Bronchial epithelial cell (primary cell): ENCODE data around the gene AGMO. TPM values are rescaled to one million over a fixed set of nuclear protein-coding genes. Genes with fewer than 3 reads are reported as not detected.
"Not testable (repeated sequence)": the region's sequence is repeated elsewhere in the genome, so short reads cannot be mapped to it uniquely, and the experiment has no call there.

Experiments
- DNase-seq: peaks from one replicate; pipeline ENCODE4 v3.0.0-alpha.2; 2010; ENCODE audit warnings: low read depth
- FAIRE-seq: peaks from 2 replicates; lab custom pipeline; 2011; peaks lifted over from hg19 to GRCh38; lab: Jason Lieb, UNC
- H3K27me3 ChIP-seq: 2 replicates; pipeline ENCODE4 v1.5.1; 2011; ENCODE audit warnings: low read length; ENCODE audit not compliant: control insufficient read depth, insufficient read depth
- H3K36me3 ChIP-seq: 2 replicates; pipeline ENCODE4 v1.5.1; 2011; ENCODE audit warnings: low read length; ENCODE audit not compliant: control insufficient read depth, insufficient read depth
- H3K4me3 ChIP-seq: 2 replicates; pipeline ENCODE4 v1.5.1; 2011; ENCODE audit warnings: mild to moderate bottlenecking, low read depth, low read length, control low read depth
- total RNA-seq: library from RNA; depleted of rRNA; stranded (reverse); fragments of >200 nt; gene quantifications from 2 replicates; pipeline ENCODE4 v1.2.1, GENCODE V29; 2014
- TF ChIP-seq, protein P1 (sequence below): IDR thresholded peaks from 2 replicates; pipeline ENCODE4 v1.5.1; 2011; ENCODE audit warnings: mild to moderate bottlenecking, moderate library complexity, low read length, control low read depth, inconsistent platforms; ENCODE audit not compliant: insufficient read depth, severe bottlenecking

Gene AGMO
- total RNA-seq, 1 donor from 2014 or later = under 0.01 TPM

GRCh38 chr7:15527648-15528047 is 34.2 kb downstream of the AGMO start:
- Histone ChIP-seq H3K36me3 (no peaks in the 10 kb centered on the region), H3K27me3 (no peaks in the 10 kb centered on the region), H3K4me3 (no peak overlapping the region)
- FAIRE-seq (no peak), DNase-seq (no peak)
- TF ChIP-seq, protein P1, sequence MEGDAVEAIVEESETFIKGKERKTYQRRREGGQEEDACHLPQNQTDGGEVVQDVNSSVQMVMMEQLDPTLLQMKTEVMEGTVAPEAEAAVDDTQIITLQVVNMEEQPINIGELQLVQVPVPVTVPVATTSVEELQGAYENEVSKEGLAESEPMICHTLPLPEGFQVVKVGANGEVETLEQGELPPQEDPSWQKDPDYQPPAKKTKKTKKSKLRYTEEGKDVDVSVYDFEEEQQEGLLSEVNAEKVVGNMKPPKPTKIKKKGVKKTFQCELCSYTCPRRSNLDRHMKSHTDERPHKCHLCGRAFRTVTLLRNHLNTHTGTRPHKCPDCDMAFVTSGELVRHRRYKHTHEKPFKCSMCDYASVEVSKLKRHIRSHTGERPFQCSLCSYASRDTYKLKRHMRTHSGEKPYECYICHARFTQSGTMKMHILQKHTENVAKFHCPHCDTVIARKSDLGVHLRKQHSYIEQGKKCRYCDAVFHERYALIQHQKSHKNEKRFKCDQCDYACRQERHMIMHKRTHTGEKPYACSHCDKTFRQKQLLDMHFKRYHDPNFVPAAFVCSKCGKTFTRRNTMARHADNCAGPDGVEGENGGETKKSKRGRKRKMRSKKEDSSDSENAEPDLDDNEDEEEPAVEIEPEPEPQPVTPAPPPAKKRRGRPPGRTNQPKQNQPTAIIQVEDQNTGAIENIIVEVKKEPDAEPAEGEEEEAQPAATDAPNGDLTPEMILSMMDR = no peak

- Histone ChIP-seq H3K27me3 (no peaks in the 10 kb centered on the region), H3K4me3 (no peak overlapping the region), H3K36me3 (no peaks in the 10 kb centered on the region)
- TF ChIP-seq, protein P1 = no peak
- no peak for DNase-seq
- FAIRE-seq = no peak
These were observed 36.1 kb downstream of the AGMO start for GRCh38 chr7:15525652-15526263.

- DNase-seq (no peak), FAIRE-seq (no peak)
- Histone ChIP-seq H3K27me3 (no peaks in the 10 kb centered on the region), H3K36me3 (no peaks in the 10 kb centered on the region), H3K4me3 (no peak overlapping the region)
- TF ChIP-seq, protein P1 = no peak
These were observed 37.7 kb downstream of the AGMO start for GRCh38 chr7:15524077-15524476.

- H3K4me3 ChIP-seq, H3K27me3 ChIP-seq, DNase-seq, H3K36me3 ChIP-seq, FAIRE-seq: not testable (repeated sequence)
These were observed 44.0 kb downstream of the AGMO start for GRCh38 chr7:15517865-15518264.

- DNase-seq (no peak), FAIRE-seq (no peak)
- H3K36me3 ChIP-seq = no peaks in the 10 kb centered on the region
- TF ChIP-seq, protein P1 = no peak
- no peak overlapping the region for H3K4me3 ChIP-seq
- no peaks in the 10 kb centered on the region for H3K27me3 ChIP-seq
These were observed 46.6 kb downstream of the AGMO start for GRCh38 chr7:15515252-15515651.

DNA sequence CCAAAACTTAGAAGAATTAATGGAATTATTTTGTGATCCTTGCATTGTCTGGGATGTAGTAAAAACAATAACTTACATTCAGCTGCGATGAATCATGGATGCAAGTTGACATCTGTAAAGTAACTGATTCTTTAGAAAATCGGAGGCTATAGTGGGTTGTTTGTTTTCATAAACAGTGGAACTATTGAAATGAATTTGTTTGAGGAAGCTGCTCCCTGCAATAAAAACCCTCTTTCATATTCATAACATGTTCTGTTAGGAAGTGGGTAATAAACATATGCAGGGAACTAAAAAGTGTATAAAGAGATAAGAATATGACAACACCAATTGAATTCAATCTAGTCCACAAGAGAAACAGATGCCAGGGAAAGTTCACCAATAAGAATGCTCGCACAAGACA is 53.6 kb downstream of the AGMO start:
- no peak for FAIRE-seq
- H3K4me3 ChIP-seq = no peak overlapping the region
- no peaks in the 10 kb centered on the region for H3K36me3 ChIP-seq
- TF ChIP-seq, protein P1 = no peak
- no peaks in the 10 kb centered on the region for H3K27me3 ChIP-seq
- DNase-seq = no peak
